PFSK-1 (cell line): Measurements from ENCODE around the gene ZBTB34.

Experiments
- FOXP2 ChIP-seq: optimal IDR thresholded peaks from 2 replicates; pipeline ENCODE3; 2011; ENCODE audit warnings: borderline replicate concordance, control low read depth, inconsistent platforms; ENCODE audit not compliant: insufficient read depth; ENCODE audit errors: extremely low read length, extremely low read depth
- POLR2AphosphoS5 ChIP-seq: IDR thresholded peaks from 2 replicates; pipeline ENCODE4 v1.6.1; 2012; ENCODE audit warnings: low read depth, mild to moderate bottlenecking, control low read depth, low read length, moderate library complexity
- REST ChIP-seq, 2 experiments: IDR thresholded peaks; 2 replicates each; pipeline versions ENCODE4 v1.6.1 to v1.8.0; 2011 to 2012; ENCODE audit warnings: low read depth in 2 of 2, low read length in 2 of 2, control low read depth in 1 of 2, inconsistent platforms in 1 of 2, mild to moderate bottlenecking in 1 of 2, moderate library complexity in 1 of 2; ENCODE audit not compliant: insufficient read depth in 1 of 2
- SIN3A ChIP-seq: IDR thresholded peaks from 2 replicates; pipeline ENCODE4 v1.6.1; 2012; ENCODE audit warnings: mild to moderate bottlenecking, low read length, moderate library complexity, borderline replicate concordance; ENCODE audit not compliant: insufficient read depth
- TAF1 ChIP-seq: IDR thresholded peaks from 2 replicates; pipeline ENCODE4 v1.6.1; 2012; ENCODE audit warnings: low read length, control low read depth, borderline replicate concordance; ENCODE audit not compliant: insufficient read depth

ZBTB34 gene

GRCh38 chr9:126832440-126832839 is 28.0 kb upstream of the ZBTB34 start:
- TF ChIP-seq FOXP2 (no peak), POLR2AphosphoS5 (no peak), REST (IDR thresholded peaks at IDR 0.05; ENCODE audit: insufficient read depth in 1 of 2, low read depth in 2 of 2, low read length in 2 of 2) (no peak), SIN3A (no peak), TAF1 (no peak)

- TF ChIP-seq SIN3A, result no peak
- TF ChIP-seq POLR2AphosphoS5, result no peak
- no peak for TF ChIP-seq FOXP2
- no peak for TF ChIP-seq TAF1
- no peak for TF ChIP-seq REST (IDR thresholded peaks at IDR 0.05; ENCODE audit: insufficient read depth in 1 of 2, low read depth in 2 of 2, low read length in 2 of 2)
These were observed 27.4 kb upstream of the ZBTB34 start for GRCh38 chr9:126833020-126833419.

- TF ChIP-seq SIN3A, result no peak
- TF ChIP-seq REST (IDR thresholded peaks at IDR 0.05; ENCODE audit: insufficient read depth in 1 of 2, low read depth in 2 of 2, low read length in 2 of 2), result no peak
- TF ChIP-seq FOXP2, result no peak
- no peak for TF ChIP-seq POLR2AphosphoS5
- no peak for TF ChIP-seq TAF1
These were observed 26.6 kb upstream of the ZBTB34 start for GRCh38 chr9:126833710-126834345.

- TF ChIP-seq REST (IDR thresholded peaks at IDR 0.05; ENCODE audit: insufficient read depth in 1 of 2, low read depth in 2 of 2, low read length in 2 of 2) (no peak), SIN3A (no peak), POLR2AphosphoS5 (no peak), FOXP2 (no peak), TAF1 (no peak)
These were observed 25.8 kb upstream of the ZBTB34 start for GRCh38 chr9:126834672-126835071.

- TF ChIP-seq POLR2AphosphoS5 (no peak), SIN3A (no peak), REST (IDR thresholded peaks at IDR 0.05; ENCODE audit: insufficient read depth in 1 of 2, low read depth in 2 of 2, low read length in 2 of 2) (no peak), TAF1 (no peak), FOXP2 (no peak)
These were observed 24.2 kb upstream of the ZBTB34 start for GRCh38 chr9:126836216-126836615.
